H9 (cell line): Measurements from ENCODE around the gene CD300LG. TPM values are rescaled to one million over a fixed set of nuclear protein-coding genes. Genes with fewer than 3 reads are reported as not detected.

ENCODE experiments used
- DNase-seq: peaks from one replicate; pipeline ENCODE4 v3.0.0-alpha.2; 2017
- H2AFZ ChIP-seq: one replicate; pipeline ENCODE4 v1.6.1; 2013; ENCODE audit warnings: mild to moderate bottlenecking, low read length, control low read depth, moderate library complexity
- H2AK5ac ChIP-seq: 2 replicates; pipeline ENCODE4 v1.6.1; 2013; ENCODE audit warnings: low read length, control low read depth, mixed read lengths; ENCODE audit not compliant: insufficient read length
- H2BK120ac ChIP-seq: one replicate; pipeline ENCODE4 v1.6.1; 2013; ENCODE audit warnings: low read depth, mild to moderate bottlenecking, low read length, control low read depth, inconsistent platforms; ENCODE audit not compliant: poor library complexity, severe bottlenecking
- H2BK12ac ChIP-seq: 2 replicates; pipeline ENCODE4 v1.6.1; 2013; ENCODE audit warnings: low read length, control low read depth, mixed read lengths, low read depth; ENCODE audit not compliant: insufficient read length
- H2BK15ac ChIP-seq: 2 replicates; pipeline ENCODE4 v1.6.1; 2013; ENCODE audit warnings: low read depth, low read length, control low read depth
- H2BK20ac ChIP-seq: one replicate; pipeline ENCODE4 v1.6.1; 2013; ENCODE audit warnings: low read depth, mild to moderate bottlenecking, low read length, control low read depth, inconsistent platforms; ENCODE audit not compliant: poor library complexity, severe bottlenecking
- H2BK5ac ChIP-seq: 2 replicates; pipeline ENCODE4 v1.6.1; 2013; ENCODE audit warnings: low read length, control low read depth, mixed read lengths; ENCODE audit not compliant: insufficient read length
- H3K14ac ChIP-seq: 2 replicates; pipeline ENCODE4 v1.6.1; 2013; ENCODE audit warnings: low read length, control low read depth; ENCODE audit not compliant: insufficient read depth
- H3K18ac ChIP-seq: 2 replicates; pipeline ENCODE4 v1.6.1; 2013; ENCODE audit warnings: low read depth, mild to moderate bottlenecking, mixed read lengths, low read length, control low read depth; ENCODE audit not compliant: insufficient read length
- H3K23ac ChIP-seq: 2 replicates; pipeline ENCODE4 v1.6.1; 2013; ENCODE audit warnings: low read length, control low read depth, mixed read lengths, low read depth; ENCODE audit not compliant: insufficient read length
- H3K23me2 ChIP-seq: 2 replicates; pipeline ENCODE4 v1.6.1; 2013; ENCODE audit warnings: low read depth, mild to moderate bottlenecking, mixed read lengths, low read length, control low read depth; ENCODE audit not compliant: insufficient read length, poor library complexity, severe bottlenecking
- H3K27ac ChIP-seq: 2 replicates; pipeline ENCODE4 v1.5.1; 2013; ENCODE audit warnings: low read length, control low read depth, mixed read lengths, low read depth; ENCODE audit not compliant: insufficient read length
- H3K27me3 ChIP-seq: 2 replicates; pipeline ENCODE4 v1.6.1; 2013; ENCODE audit warnings: low read length, control low read depth, inconsistent platforms; ENCODE audit not compliant: insufficient read depth
- H3K4ac ChIP-seq: 2 replicates; pipeline ENCODE4 v1.6.1; 2013; ENCODE audit warnings: low read depth, mild to moderate bottlenecking, control low read depth, inconsistent platforms, low read length, moderate library complexity
- H3K4me1 ChIP-seq: 2 replicates; pipeline ENCODE4 v1.6.1; 2013; ENCODE audit warnings: low read length, control low read depth, inconsistent platforms; ENCODE audit not compliant: insufficient read depth
- H3K4me2 ChIP-seq: 2 replicates; pipeline ENCODE4 v1.6.1; 2013; ENCODE audit warnings: low read length, control low read depth, mixed read lengths; ENCODE audit not compliant: insufficient read length, insufficient read depth
- H3K56ac ChIP-seq: 2 replicates; pipeline ENCODE4 v1.6.1; 2013; ENCODE audit warnings: low read depth, mild to moderate bottlenecking, mixed read lengths, low read length, control low read depth; ENCODE audit not compliant: insufficient read length
- H3K79me1 ChIP-seq: 2 replicates; pipeline ENCODE4 v1.6.1; 2013; ENCODE audit warnings: low read depth, mild to moderate bottlenecking, moderate library complexity, low read length, control low read depth, inconsistent platforms; ENCODE audit not compliant: insufficient read depth, poor library complexity, severe bottlenecking
- H3K79me2 ChIP-seq: 2 replicates; pipeline ENCODE4 v1.6.1; 2013; ENCODE audit warnings: low read length, control low read depth, inconsistent platforms; ENCODE audit not compliant: insufficient read depth
- H3K9ac ChIP-seq: 2 replicates; pipeline ENCODE4 v1.6.1; 2013; ENCODE audit warnings: low read length, control low read depth, mixed read lengths; ENCODE audit not compliant: insufficient read length; ENCODE audit errors: extremely low read depth
- H3K9me3 ChIP-seq: one replicate; pipeline ENCODE4 v1.6.1; 2013; ENCODE audit warnings: low read depth, low read length, inconsistent platforms; ENCODE audit not compliant: control insufficient read depth
- H3T11ph ChIP-seq: one replicate; pipeline ENCODE4 v1.6.1; 2013; ENCODE audit warnings: mild to moderate bottlenecking, low read length, control low read depth, inconsistent platforms
- H4K20me1 ChIP-seq: one replicate; pipeline ENCODE4 v1.6.1; 2013; ENCODE audit not compliant: control insufficient read depth, insufficient read length, insufficient read depth
- H4K5ac ChIP-seq: 2 replicates; pipeline ENCODE4 v1.6.1; 2013; ENCODE audit warnings: low read depth, mild to moderate bottlenecking, mixed read lengths, low read length, control low read depth; ENCODE audit not compliant: insufficient read length
- H4K8ac ChIP-seq: replicated peaks from 2 replicates; pipeline ENCODE4 v1.6.1; 2013; ENCODE audit warnings: low read length, control low read depth, mixed read lengths, low read depth; ENCODE audit not compliant: insufficient read length
- H4K91ac ChIP-seq: 2 replicates; pipeline ENCODE4 v1.6.1; 2013; ENCODE audit warnings: low read depth, mild to moderate bottlenecking, moderate library complexity, mixed read lengths, low read length, control low read depth; ENCODE audit not compliant: insufficient read length
- H3K27ac Mint-ChIP-seq, 3 experiments: 2 replicates in 2 of 3; 3 replicates in 1 of 3; pipeline ENCODE4 v1.8.0; 2020 to 2021; ENCODE audit warnings: mixed read lengths in 3 of 3, mild to moderate bottlenecking in 1 of 3, moderate library complexity in 1 of 3
- H3K27me3 Mint-ChIP-seq: 2 replicates; pipeline ENCODE4 v1.8.0; 2021; ENCODE audit warnings: low read depth, mild to moderate bottlenecking, moderate library complexity, mixed read lengths
- H3K36me3 Mint-ChIP-seq, 3 experiments: 2 replicates in 2 of 3; 3 replicates in 1 of 3; pipeline ENCODE4 v1.8.0; 2020 to 2021; ENCODE audit warnings: low read depth in 3 of 3, mixed read lengths in 3 of 3; ENCODE audit not compliant: insufficient read depth in 1 of 3
- H3K4me1 Mint-ChIP-seq, 2 experiments: 2 replicates each; pipeline ENCODE4 v1.8.0; 2020; ENCODE audit warnings: mixed read lengths in 2 of 2
- H3K4me3 Mint-ChIP-seq, 2 experiments: 2 replicates in 1 of 2; 3 replicates in 1 of 2; pipeline ENCODE4 v1.8.0; 2020 to 2021; ENCODE audit warnings: mild to moderate bottlenecking in 2 of 2, mixed read lengths in 2 of 2, moderate library complexity in 1 of 2
- H3K9me3 Mint-ChIP-seq, 2 experiments: 2 replicates in 1 of 2; 3 replicates in 1 of 2; pipeline ENCODE4 v1.8.0; 2020; ENCODE audit warnings: mild to moderate bottlenecking in 2 of 2, mixed read lengths in 2 of 2, moderate library complexity in 1 of 2
- WGBS: extraction: QIAGEN DNeasy Blood & Tissue Kit; methylation state at CpG from one replicate; pipeline ENCODE4 v1.1.7; 2013; ENCODE audit warnings: missing lambda C conversion rate, low lambda C conversion rate, mixed read lengths; ENCODE audit not compliant: insufficient read length; ENCODE audit errors: extremely low coverage; 5-methylcytosine and 5-hydroxymethylcytosine counted together
- total RNA-seq: library from RNA; stranded (reverse); gene quantifications from 2 replicates; pipeline ENCODE4 v1.2.1, GENCODE V29; 2021
- TF ChIP-seq, protein P1 (sequence below): fragments of 200-600 bp; sonication (generic); conservative IDR thresholded peaks from 3 replicates; pipeline ENCODE4 v1.8.0; 2021; ENCODE audit warnings: antibody characterized with exemption, mild to moderate bottlenecking

CD300LG gene
- total RNA-seq, 1 experiment from 2014 or later, result not detected

DNA sequence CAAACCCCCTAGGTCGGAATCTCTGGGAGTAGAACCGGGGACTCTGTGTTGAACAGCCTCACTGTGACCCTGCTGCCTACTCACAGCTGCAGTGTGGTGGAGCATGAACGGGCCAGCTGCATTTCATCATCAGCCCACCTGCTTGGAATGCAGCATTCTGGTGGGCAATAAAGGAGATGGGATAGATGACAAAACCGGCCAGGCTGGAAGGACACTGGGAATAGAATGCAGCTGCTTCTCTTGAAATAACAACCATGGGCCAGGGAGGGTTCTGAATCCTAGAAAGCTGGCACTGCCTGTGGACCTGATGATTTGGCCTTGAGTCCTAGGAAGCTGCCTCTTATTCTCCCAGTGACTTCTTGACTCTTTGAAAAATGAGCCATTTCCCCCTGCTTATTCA, 43.2 kb upstream of the CD300LG start:
- Histone ChIP-seq H3K14ac (no peak overlapping the region), H3K27ac (no peak overlapping the region)
- WGBS, result no CpG with 5 or more reads among the region's 4 CpGs

More for the DNA sequence above, 43.2 kb upstream of the CD300LG start:
- Histone ChIP-seq H3K56ac (no peak overlapping the region), H2BK120ac (no peak overlapping the region), H2AK5ac (no peak overlapping the region), H3K18ac (no peak overlapping the region), H3K23me2 (no peaks in the 10 kb centered on the region), H2AFZ (no peak overlapping the region), H3K4ac (no peak overlapping the region), H2BK12ac (no peak overlapping the region), H3T11ph (no peak overlapping the region), H3K23ac (no peak overlapping the region), H2BK15ac (no peak overlapping the region), H3K79me2 (no peaks in the 10 kb centered on the region), H3K79me1 (no peaks in the 10 kb centered on the region), H4K20me1 (no peaks in the 10 kb centered on the region), H2BK5ac (no peak overlapping the region), H2BK20ac (no peak overlapping the region), H4K5ac (no peak overlapping the region), H3K4me1 (peaks cover 13% of the 10 kb centered on the region; the same call in 1 of the 2 replicates), H4K8ac (no peak overlapping the region), H3K9me3 (no peaks in the 10 kb centered on the region), H3K27me3 (no peaks in the 10 kb centered on the region), H3K4me2 (peak overlapping the region; percentile 6), H3K9ac (no peak overlapping the region), H4K91ac (no peak overlapping the region)
- Mint-ChIP-seq H3K4me1 (peaks cover 33% of the 10 kb centered on the region in 2 experiments), H3K36me3 (peaks cover 0 to 9% (median 4%) of the 10 kb centered on the region in 3 experiments; a peak in 6 of 7 replicates), H3K27me3 (no peaks in the 10 kb centered on the region; the same call in 1 of the 2 replicates), H3K4me3 (no peak overlapping the region; a peak in 1 of 5 replicates), H3K9me3 (peaks cover 4 to 7% of the 10 kb centered on the region in 2 experiments; a peak in 4 of 5 replicates), H3K27ac (peak overlapping the region in 2 of 3 experiments; percentile 13 to 23; a peak in 3 of 7 replicates)
- DNase-seq, result peak; percentile 75
- TF ChIP-seq, protein P1, sequence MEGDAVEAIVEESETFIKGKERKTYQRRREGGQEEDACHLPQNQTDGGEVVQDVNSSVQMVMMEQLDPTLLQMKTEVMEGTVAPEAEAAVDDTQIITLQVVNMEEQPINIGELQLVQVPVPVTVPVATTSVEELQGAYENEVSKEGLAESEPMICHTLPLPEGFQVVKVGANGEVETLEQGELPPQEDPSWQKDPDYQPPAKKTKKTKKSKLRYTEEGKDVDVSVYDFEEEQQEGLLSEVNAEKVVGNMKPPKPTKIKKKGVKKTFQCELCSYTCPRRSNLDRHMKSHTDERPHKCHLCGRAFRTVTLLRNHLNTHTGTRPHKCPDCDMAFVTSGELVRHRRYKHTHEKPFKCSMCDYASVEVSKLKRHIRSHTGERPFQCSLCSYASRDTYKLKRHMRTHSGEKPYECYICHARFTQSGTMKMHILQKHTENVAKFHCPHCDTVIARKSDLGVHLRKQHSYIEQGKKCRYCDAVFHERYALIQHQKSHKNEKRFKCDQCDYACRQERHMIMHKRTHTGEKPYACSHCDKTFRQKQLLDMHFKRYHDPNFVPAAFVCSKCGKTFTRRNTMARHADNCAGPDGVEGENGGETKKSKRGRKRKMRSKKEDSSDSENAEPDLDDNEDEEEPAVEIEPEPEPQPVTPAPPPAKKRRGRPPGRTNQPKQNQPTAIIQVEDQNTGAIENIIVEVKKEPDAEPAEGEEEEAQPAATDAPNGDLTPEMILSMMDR, result no peak
